Measurements from ENCODE around the gene TLE5. TPM values are rescaled to one million over a fixed set of nuclear protein-coding genes. Genes with fewer than 3 reads are reported as not detected.

TLE5 gene
- total RNA-seq, 1 donor from 2014 or later = 98.1 TPM

- Histone ChIP-seq H3K9me3 (ENCODE audit: control insufficient read depth in 3 of 3, low read length in 3 of 3) (no peaks in the 10 kb centered on the region), H3K4me1 (ENCODE audit: control insufficient read depth in 3 of 3, insufficient read depth in 3 of 3, low read length in 3 of 3) (no peaks in the 10 kb centered on the region), H3K4me3 (ENCODE audit: low read length in 3 of 3) (no peak overlapping the region), H3K9ac (ENCODE audit: low read depth in 1 of 3, low read length in 3 of 3) (no peak overlapping the region), H3K27me3 (ENCODE audit: control insufficient read depth in 3 of 3, insufficient read depth in 3 of 3, low read length in 3 of 3) (no peaks in the 10 kb centered on the region), H3K36me3 (ENCODE audit: control insufficient read depth in 3 of 3, insufficient read depth in 3 of 3, low read length in 3 of 3) (peaks cover 21 to 35% (median 28%) of the 10 kb centered on the region in 3 donors), H3K27ac (ENCODE audit: low read depth, low read length) (no peak overlapping the region)
Measured at GRCh38 chr19:3006075-3006767, 56.1 kb downstream of the TLE5 start.

- no peak overlapping the region for H3K9ac ChIP-seq (ENCODE audit: low read depth in 1 of 3, low read length in 3 of 3)
- peaks cover 14 to 29% (median 21%) of the 10 kb centered on the region in 3 donors for H3K36me3 ChIP-seq (ENCODE audit: control insufficient read depth in 3 of 3, insufficient read depth in 3 of 3, low read length in 3 of 3)
- H3K27me3 ChIP-seq (ENCODE audit: control insufficient read depth in 3 of 3, insufficient read depth in 3 of 3, low read length in 3 of 3) = no peaks in the 10 kb centered on the region
- H3K9me3 ChIP-seq (ENCODE audit: control insufficient read depth in 3 of 3, low read length in 3 of 3) = no peaks in the 10 kb centered on the region
- H3K27ac ChIP-seq (ENCODE audit: low read depth, low read length) = no peak overlapping the region
- H3K4me3 ChIP-seq (ENCODE audit: low read length in 3 of 3) = no peak overlapping the region
- H3K4me1 ChIP-seq (ENCODE audit: control insufficient read depth in 3 of 3, insufficient read depth in 3 of 3, low read length in 3 of 3) = no peaks in the 10 kb centered on the region
Measured at GRCh38 chr19:3005345-3005744, 57.0 kb downstream of the TLE5 start.

- H3K4me3 ChIP-seq (ENCODE audit: low read length in 3 of 3) = no peak overlapping the region
- no peak overlapping the region for H3K27ac ChIP-seq (ENCODE audit: low read depth, low read length)
- no peaks in the 10 kb centered on the region for H3K27me3 ChIP-seq (ENCODE audit: control insufficient read depth in 3 of 3, insufficient read depth in 3 of 3, low read length in 3 of 3)
- H3K36me3 ChIP-seq (ENCODE audit: control insufficient read depth in 3 of 3, insufficient read depth in 3 of 3, low read length in 3 of 3) = peaks cover 13 to 28% (median 17%) of the 10 kb centered on the region in 3 donors
- H3K4me1 ChIP-seq (ENCODE audit: control insufficient read depth in 3 of 3, insufficient read depth in 3 of 3, low read length in 3 of 3) = no peaks in the 10 kb centered on the region
- H3K9me3 ChIP-seq (ENCODE audit: control insufficient read depth in 3 of 3, low read length in 3 of 3) = no peaks in the 10 kb centered on the region
- H3K9ac ChIP-seq (ENCODE audit: low read depth in 1 of 3, low read length in 3 of 3) = no peak overlapping the region
Measured at GRCh38 chr19:3004522-3004921, 57.8 kb downstream of the TLE5 start.

GRCh38 chr19:3003046-3003445 is 59.2 kb downstream of the TLE5 start:
- Histone ChIP-seq H3K9me3 (ENCODE audit: control insufficient read depth in 3 of 3, low read length in 3 of 3) (no peaks in the 10 kb centered on the region), H3K36me3 (ENCODE audit: control insufficient read depth in 3 of 3, insufficient read depth in 3 of 3, low read length in 3 of 3) (peaks cover 14 to 24% (median 15%) of the 10 kb centered on the region in 3 donors), H3K4me1 (ENCODE audit: control insufficient read depth in 3 of 3, insufficient read depth in 3 of 3, low read length in 3 of 3) (no peaks in the 10 kb centered on the region), H3K27ac (ENCODE audit: low read depth, low read length) (no peak overlapping the region), H3K27me3 (ENCODE audit: control insufficient read depth in 3 of 3, insufficient read depth in 3 of 3, low read length in 3 of 3) (no peaks in the 10 kb centered on the region), H3K9ac (ENCODE audit: low read depth in 1 of 3, low read length in 3 of 3) (no peak overlapping the region), H3K4me3 (ENCODE audit: low read length in 3 of 3) (no peak overlapping the region)

Other genes with a start within 250 kb of the TLE5 start
- gene ZNF554, start 242.6 kb downstream of the TLE5 start, total RNA-seq = 8.4 TPM
- 15.7 TPM for gene ZNF555, start 221.0 kb downstream of the TLE5 start, total RNA-seq
- gene ZNF556, start 195.2 kb downstream of the TLE5 start, total RNA-seq = 19.3 TPM
- 4.2 TPM for gene ZNF57, start 161.6 kb downstream of the TLE5 start, total RNA-seq
- gene ZNF77, start 117.5 kb downstream of the TLE5 start, total RNA-seq = 8.4 TPM
- gene TLE6, start 84.9 kb downstream of the TLE5 start, total RNA-seq = not detected
- 9.4 TPM for gene TLE2, start 33.2 kb downstream of the TLE5 start, total RNA-seq
- 37.1 TPM for gene GNA11, start 31.9 kb upstream of the TLE5 start, total RNA-seq
- 3.1 TPM for gene GNA15, start 73.5 kb upstream of the TLE5 start, total RNA-seq
- gene S1PR4, start 116.3 kb upstream of the TLE5 start, total RNA-seq = 2.1 TPM
- 8.9 TPM for gene NCLN, start 123.4 kb upstream of the TLE5 start, total RNA-seq
- not detected for gene CELF5, start 162.2 kb upstream of the TLE5 start, total RNA-seq

Measured in skeletal muscle tissue (tissue), 4 donors.